SK-N-SH treated with all-trans-retinoic acid at 6 μM for 48 hours (cell line): ENCODE measurements around the gene SCN1B.

ENCODE experiments used
- CSDC2 ChIP-seq: fragments of 250-450 bp; sonication (Bioruptor Pico); IDR thresholded peaks from 2 replicates; pipeline ENCODE4 v1.5.0; 2020; ENCODE audit warnings: mild to moderate bottlenecking, moderate library complexity
- ZFP30 ChIP-seq: fragments of 450-650 bp; formaldehyde crosslinking; IDR thresholded peaks from 2 replicates; pipeline ENCODE4 v1.5.0; 2022; ENCODE audit warnings: mild to moderate bottlenecking, moderate library complexity
- TF ChIP-seq, protein P1 (sequence below): fragments of 250-450 bp; sonication (Bioruptor Pico); IDR thresholded peaks from 2 replicates; pipeline ENCODE4 v1.5.0; 2020; ENCODE audit warnings: mild to moderate bottlenecking, moderate library complexity
- TF ChIP-seq, protein P2 (sequence below): fragments of 250-450 bp; sonication (Bioruptor Pico); IDR thresholded peaks from 2 replicates; pipeline ENCODE4 v1.8.0; 2020; ENCODE audit warnings: mild to moderate bottlenecking, moderate library complexity, borderline replicate concordance
- TF ChIP-seq, protein P3 (sequence below): fragments of 250-450 bp; sonication (Bioruptor Pico); IDR thresholded peaks from 2 replicates; pipeline ENCODE4 v1.8.0; 2021; ENCODE audit warnings: low read depth, mild to moderate bottlenecking, moderate library complexity, borderline replicate concordance
- TF ChIP-seq, protein P4 (sequence below): fragments of 250-450 bp; sonication (Bioruptor Pico); IDR thresholded peaks from 2 replicates; pipeline ENCODE4 v1.5.1; 2020; ENCODE audit warnings: low read depth, mild to moderate bottlenecking, moderate library complexity

DNA sequence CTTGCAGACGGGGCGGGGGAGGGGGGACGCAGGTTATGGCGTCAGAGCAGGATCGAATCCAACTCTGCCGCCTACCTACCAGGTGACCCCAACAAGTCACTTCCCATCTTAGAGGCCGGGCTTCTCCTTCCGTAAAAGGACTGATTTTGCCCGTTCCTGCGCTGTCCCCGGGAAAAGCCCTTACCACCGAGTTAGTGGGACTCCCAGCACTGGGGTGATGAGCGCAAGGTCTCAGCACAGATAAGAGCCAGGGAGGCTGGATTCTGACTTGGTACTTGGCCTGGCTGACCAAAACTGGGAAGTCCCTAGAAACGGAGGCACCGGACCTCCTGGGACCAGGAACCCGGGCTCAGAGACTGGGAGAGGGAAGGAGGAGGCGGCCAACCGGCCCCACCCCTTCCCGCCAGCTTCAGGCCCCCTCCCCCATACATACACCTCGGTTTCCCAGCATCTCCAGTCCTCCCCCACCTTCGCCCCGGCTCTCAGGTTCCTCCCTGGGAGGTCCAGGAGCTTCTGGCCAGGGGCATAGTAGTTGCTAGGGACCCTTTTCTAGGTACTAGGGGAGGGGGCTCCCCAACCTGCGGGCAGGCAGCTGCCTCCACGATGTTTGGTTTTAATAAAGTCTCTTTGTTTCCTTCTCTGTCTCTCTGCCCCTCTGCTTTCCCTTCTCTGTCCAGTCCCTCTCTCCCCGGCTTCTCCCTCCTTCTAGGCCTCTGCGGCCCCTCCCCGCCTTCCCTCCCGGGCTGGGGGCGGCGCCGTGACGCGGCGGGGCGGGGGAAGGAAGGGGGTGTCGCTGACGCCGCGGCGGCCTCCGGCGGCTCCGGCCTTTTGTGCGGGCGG, 30.6 kb upstream of the SCN1B start, which contains the start of gene GRAMD1A:
- TF ChIP-seq ZFP30 (no peak), CSDC2 (CRISPR knock-in tag) (no peak)
- TF ChIP-seq, protein P1, sequence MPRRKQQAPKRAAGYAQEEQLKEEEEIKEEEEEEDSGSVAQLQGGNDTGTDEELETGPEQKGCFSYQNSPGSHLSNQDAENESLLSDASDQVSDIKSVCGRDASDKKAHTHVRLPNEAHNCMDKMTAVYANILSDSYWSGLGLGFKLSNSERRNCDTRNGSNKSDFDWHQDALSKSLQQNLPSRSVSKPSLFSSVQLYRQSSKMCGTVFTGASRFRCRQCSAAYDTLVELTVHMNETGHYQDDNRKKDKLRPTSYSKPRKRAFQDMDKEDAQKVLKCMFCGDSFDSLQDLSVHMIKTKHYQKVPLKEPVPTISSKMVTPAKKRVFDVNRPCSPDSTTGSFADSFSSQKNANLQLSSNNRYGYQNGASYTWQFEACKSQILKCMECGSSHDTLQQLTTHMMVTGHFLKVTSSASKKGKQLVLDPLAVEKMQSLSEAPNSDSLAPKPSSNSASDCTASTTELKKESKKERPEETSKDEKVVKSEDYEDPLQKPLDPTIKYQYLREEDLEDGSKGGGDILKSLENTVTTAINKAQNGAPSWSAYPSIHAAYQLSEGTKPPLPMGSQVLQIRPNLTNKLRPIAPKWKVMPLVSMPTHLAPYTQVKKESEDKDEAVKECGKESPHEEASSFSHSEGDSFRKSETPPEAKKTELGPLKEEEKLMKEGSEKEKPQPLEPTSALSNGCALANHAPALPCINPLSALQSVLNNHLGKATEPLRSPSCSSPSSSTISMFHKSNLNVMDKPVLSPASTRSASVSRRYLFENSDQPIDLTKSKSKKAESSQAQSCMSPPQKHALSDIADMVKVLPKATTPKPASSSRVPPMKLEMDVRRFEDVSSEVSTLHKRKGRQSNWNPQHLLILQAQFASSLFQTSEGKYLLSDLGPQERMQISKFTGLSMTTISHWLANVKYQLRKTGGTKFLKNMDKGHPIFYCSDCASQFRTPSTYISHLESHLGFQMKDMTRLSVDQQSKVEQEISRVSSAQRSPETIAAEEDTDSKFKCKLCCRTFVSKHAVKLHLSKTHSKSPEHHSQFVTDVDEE (CRISPR knock-in tag), result no peak
- TF ChIP-seq, protein P2, sequence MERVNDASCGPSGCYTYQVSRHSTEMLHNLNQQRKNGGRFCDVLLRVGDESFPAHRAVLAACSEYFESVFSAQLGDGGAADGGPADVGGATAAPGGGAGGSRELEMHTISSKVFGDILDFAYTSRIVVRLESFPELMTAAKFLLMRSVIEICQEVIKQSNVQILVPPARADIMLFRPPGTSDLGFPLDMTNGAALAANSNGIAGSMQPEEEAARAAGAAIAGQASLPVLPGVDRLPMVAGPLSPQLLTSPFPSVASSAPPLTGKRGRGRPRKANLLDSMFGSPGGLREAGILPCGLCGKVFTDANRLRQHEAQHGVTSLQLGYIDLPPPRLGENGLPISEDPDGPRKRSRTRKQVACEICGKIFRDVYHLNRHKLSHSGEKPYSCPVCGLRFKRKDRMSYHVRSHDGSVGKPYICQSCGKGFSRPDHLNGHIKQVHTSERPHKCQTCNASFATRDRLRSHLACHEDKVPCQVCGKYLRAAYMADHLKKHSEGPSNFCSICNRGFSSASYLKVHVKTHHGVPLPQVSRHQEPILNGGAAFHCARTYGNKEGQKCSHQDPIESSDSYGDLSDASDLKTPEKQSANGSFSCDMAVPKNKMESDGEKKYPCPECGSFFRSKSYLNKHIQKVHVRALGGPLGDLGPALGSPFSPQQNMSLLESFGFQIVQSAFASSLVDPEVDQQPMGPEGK (CRISPR knock-in tag), result peak; percentile 86
- TF ChIP-seq, protein P3, sequence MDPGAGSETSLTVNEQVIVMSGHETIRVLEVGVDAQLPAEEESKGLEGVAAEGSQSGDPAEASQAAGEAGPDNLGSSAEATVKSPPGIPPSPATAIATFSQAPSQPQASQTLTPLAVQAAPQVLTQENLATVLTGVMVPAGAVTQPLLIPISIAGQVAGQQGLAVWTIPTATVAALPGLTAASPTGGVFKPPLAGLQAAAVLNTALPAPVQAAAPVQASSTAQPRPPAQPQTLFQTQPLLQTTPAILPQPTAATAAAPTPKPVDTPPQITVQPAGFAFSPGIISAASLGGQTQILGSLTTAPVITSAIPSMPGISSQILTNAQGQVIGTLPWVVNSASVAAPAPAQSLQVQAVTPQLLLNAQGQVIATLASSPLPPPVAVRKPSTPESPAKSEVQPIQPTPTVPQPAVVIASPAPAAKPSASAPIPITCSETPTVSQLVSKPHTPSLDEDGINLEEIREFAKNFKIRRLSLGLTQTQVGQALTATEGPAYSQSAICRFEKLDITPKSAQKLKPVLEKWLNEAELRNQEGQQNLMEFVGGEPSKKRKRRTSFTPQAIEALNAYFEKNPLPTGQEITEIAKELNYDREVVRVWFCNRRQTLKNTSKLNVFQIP (CRISPR knock-in tag), result no peak
- TF ChIP-seq, protein P4, sequence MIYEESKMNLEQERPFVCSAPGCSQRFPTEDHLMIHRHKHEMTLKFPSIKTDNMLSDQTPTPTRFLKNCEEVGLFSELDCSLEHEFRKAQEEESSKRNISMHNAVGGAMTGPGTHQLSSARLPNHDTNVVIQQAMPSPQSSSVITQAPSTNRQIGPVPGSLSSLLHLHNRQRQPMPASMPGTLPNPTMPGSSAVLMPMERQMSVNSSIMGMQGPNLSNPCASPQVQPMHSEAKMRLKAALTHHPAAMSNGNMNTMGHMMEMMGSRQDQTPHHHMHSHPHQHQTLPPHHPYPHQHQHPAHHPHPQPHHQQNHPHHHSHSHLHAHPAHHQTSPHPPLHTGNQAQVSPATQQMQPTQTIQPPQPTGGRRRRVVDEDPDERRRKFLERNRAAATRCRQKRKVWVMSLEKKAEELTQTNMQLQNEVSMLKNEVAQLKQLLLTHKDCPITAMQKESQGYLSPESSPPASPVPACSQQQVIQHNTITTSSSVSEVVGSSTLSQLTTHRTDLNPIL (CRISPR knock-in tag), result no peak
